Renal cortex interstitium (tissue), 3 donors: Measurements from ENCODE around the gene ZNF425. TPM values are rescaled to one million over a fixed set of nuclear protein-coding genes. Genes with fewer than 3 reads are reported as not detected.

Experiments used
- polyA plus RNA-seq, 3 donors: library from polyadenylated mRNA; unstranded; fragments of 120-200 nt; gene quantifications; one replicate each; pipeline ENCODE4 v1.2.1, GENCODE V29; 2013; ENCODE audit not compliant: insufficient read length in 3 of 3

The ZNF425 gene
- polyA plus RNA-seq, 3 donors: 6.3 to 7.2 (median 6.5) TPM

Other genes starting within 250 kb of the ZNF425 start
- 10 to 100 TPM; 40.4 to 44.6 (median 42.6) TPM for gene EZH2, start 242.0 kb downstream of the ZNF425 start, polyA plus RNA-seq
- gene PDIA4, start 97.8 kb downstream of the ZNF425 start, polyA plus RNA-seq: 100 to 1,000 TPM; 180 to 196 (median 193) TPM
- 10 to 100 TPM in 1 of 3 donors, 1 to 10 TPM in 2; 8.8 to 11.2 (median 9.9) TPM for gene ZNF786, start 35.6 kb downstream of the ZNF425 start, polyA plus RNA-seq
- gene ZNF398, start 21.1 kb upstream of the ZNF425 start, polyA plus RNA-seq: 10 to 100 TPM; 11.8 to 14.4 (median 14.2) TPM
- 10 to 100 TPM; 23.4 to 28.9 (median 27.2) TPM for gene ZNF282, start 69.2 kb upstream of the ZNF425 start, polyA plus RNA-seq
- gene ZNF212, start 113.3 kb upstream of the ZNF425 start, polyA plus RNA-seq: 10 to 100 TPM; 16.8 to 20.2 (median 18.3) TPM
- 10 to 100 TPM; 13.7 to 20.0 (median 15.7) TPM for gene ZNF783, start 135.9 kb upstream of the ZNF425 start, polyA plus RNA-seq